ENCODE data around the gene DYNC1I2.
A peak's percentile ranks its signal among the peaks of the same experiment; 100 is the strongest.

Gene DYNC1I2

GRCh38 chr2:171707752-171708151 is 20.5 kb downstream of the DYNC1I2 start (continued):
- TF ChIP-seq ZNF274 (IDR thresholded peaks at IDR 0.05; ENCODE audit: low read length): no peak
- TF ChIP-seq ZNF274 (tag by site-specific recombination; IDR thresholded peaks at IDR 0.05; ENCODE audit: borderline replicate concordance): no peak
- no peak for TF ChIP-seq ZNF488 (tag by site-specific recombination; IDR thresholded peaks at IDR 0.05)
- no peak for TF ChIP-seq ZNF266 (tag by site-specific recombination; IDR thresholded peaks at IDR 0.05; ENCODE audit: low read depth)
- TF ChIP-seq ZNF580 (tag by site-specific recombination; IDR thresholded peaks at IDR 0.05): no peak
- no peak for TF ChIP-seq ZNF501 (tag by site-specific recombination; IDR thresholded peaks at IDR 0.05)
- TF ChIP-seq ZNF223 (tag by site-specific recombination; IDR thresholded peaks at IDR 0.05): no peak
- TF ChIP-seq ZNF513 (tag by site-specific recombination; IDR thresholded peaks at IDR 0.05): no peak
- no peak for TF ChIP-seq ZNF292 (tag by site-specific recombination; IDR thresholded peaks at IDR 0.05; ENCODE audit: borderline replicate concordance, low read depth)

DNA sequence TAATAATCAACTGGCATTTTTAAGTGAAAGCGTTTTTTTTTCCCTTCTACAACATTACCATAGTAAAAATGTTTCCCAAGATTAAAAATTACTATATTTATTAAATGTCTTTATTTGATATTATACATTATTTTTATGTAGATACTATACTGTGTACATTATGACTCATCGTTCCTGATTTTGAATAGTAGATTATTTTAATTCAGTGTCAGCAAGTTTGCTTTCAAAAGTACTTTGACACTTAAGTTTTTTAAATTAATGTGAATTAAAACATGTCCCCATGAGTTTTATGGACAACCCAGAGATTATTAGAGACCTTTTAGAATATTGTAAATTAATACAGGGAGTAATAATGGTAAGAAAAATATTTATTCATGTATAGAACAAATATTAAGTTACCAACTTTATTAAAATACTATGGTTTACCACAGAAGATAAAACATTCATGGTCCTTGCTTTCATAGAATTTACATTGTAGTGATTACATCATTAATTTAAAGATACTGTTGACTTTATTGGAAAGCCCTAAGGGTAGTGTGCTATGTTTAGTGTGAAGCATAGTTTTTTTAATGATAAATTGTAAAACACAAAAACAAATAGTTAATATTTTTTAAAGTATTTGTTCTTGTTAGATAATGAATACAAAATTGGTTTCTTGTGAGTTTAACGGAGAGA is 21.9 kb downstream of the DYNC1I2 start:
- H3K9me3 ChIP-seq (ENCODE audit: control insufficient read depth, insufficient read depth, low read depth, low read length): no peaks in the 10 kb centered on the region
- H3K4me3 ChIP-seq (ENCODE audit: low read depth, low read length): no peak overlapping the region
- peaks cover 0 to 4% of the 10 kb centered on the region in 2 experiments; a peak in 1 of 3 replicates for H3K36me3 ChIP-seq (ENCODE audit: control insufficient read depth in 2 of 2, insufficient read depth in 1 of 2, low read length in 2 of 2)
- H3K4me1 ChIP-seq (ENCODE audit: control insufficient read depth, insufficient read depth, low read length): peaks cover 21% of the 10 kb centered on the region
- ChIA-PET POLR2A (no interaction called here), CTCF (interaction anchor here (2.2 kb wide), 1 partner anchor 15 kb away, joined by 6 read pairs; no protein-coding TSS in a partner anchor)
- no peak overlapping the region for H3K27ac ChIP-seq (ENCODE audit: extremely low read depth, low read depth, low read length)
- TF ChIP-seq PRDM6 (tag by site-specific recombination; IDR thresholded peaks at IDR 0.05): 0 out of 2 replicates have a peak, but pooled peaks have one; percentile 20
- TF ChIP-seq ZNF169 (tag by site-specific recombination; IDR thresholded peaks at IDR 0.05): no peak
- TF ChIP-seq, protein P1, sequence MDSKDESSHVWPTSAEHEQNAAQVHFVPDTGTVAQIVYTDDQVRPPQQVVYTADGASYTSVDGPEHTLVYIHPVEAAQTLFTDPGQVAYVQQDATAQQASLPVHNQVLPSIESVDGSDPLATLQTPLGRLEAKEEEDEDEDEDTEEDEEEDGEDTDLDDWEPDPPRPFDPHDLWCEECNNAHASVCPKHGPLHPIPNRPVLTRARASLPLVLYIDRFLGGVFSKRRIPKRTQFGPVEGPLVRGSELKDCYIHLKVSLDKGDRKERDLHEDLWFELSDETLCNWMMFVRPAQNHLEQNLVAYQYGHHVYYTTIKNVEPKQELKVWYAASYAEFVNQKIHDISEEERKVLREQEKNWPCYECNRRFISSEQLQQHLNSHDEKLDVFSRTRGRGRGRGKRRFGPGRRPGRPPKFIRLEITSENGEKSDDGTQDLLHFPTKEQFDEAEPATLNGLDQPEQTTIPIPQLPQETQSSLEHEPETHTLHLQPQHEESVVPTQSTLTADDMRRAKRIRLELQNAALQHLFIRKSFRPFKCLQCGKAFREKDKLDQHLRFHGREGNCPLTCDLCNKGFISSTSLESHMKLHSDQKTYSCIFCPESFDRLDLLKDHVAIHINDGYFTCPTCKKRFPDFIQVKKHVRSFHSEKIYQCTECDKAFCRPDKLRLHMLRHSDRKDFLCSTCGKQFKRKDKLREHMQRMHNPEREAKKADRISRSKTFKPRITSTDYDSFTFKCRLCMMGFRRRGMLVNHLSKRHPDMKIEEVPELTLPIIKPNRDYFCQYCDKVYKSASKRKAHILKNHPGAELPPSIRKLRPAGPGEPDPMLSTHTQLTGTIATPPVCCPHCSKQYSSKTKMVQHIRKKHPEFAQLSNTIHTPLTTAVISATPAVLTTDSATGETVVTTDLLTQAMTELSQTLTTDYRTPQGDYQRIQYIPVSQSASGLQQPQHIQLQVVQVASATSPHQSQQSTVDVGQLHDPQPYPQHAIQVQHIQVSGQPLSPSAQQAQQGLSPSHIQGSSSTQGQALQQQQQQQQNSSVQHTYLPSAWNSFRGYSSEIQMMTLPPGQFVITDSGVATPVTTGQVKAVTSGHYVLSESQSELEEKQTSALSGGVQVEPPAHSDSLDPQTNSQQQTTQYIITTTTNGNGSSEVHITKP (tag by site-specific recombination; IDR thresholded peaks at IDR 0.05): 0 out of 2 replicates have a peak, but pooled peaks have one; percentile 3
- no peak for TF ChIP-seq ZNF175 (tag by site-specific recombination; IDR thresholded peaks at IDR 0.05)
- peak; percentile 72; the same call in 1 of the 2 replicates for TF ChIP-seq ATF2 (tag by site-specific recombination; IDR thresholded peaks at IDR 0.05; ENCODE audit: low read depth)
- TF ChIP-seq YY1 (tag by site-specific recombination; IDR thresholded peaks at IDR 0.05): no peak
- no peak for TF ChIP-seq SP7 (tag by site-specific recombination; IDR thresholded peaks at IDR 0.05)
- TF ChIP-seq ZNF629 (tag by site-specific recombination; IDR thresholded peaks at IDR 0.05): 0 out of 2 replicates have a peak, but pooled peaks have one; percentile 11
- no peak; the same call in 1 of the 2 replicates for TF ChIP-seq ZBTB17 (tag by site-specific recombination; IDR thresholded peaks at IDR 0.05)
- TF ChIP-seq ZNF514 (tag by site-specific recombination; IDR thresholded peaks at IDR 0.05): no peak
- TF ChIP-seq ZBTB11 (tag by site-specific recombination; conservative IDR thresholded peaks at IDR 0.05; ENCODE audit: low read depth): no peak
- no peak for TF ChIP-seq ZNF658 (tag by site-specific recombination; IDR thresholded peaks at IDR 0.05)
- TF ChIP-seq ZNF785 (tag by site-specific recombination; IDR thresholded peaks at IDR 0.05): no peak
- no peak for TF ChIP-seq ZNF548 (tag by site-specific recombination; IDR thresholded peaks at IDR 0.05)

All from HEK293 (cell line).